LNCAP (cell line): ENCODE results near the gene ANKRD44.

Experiments
- CTCF ChIP-seq: fragments of 450-650 bp; IDR thresholded peaks from 2 replicates; pipeline ENCODE4 v1.5.1; 2017; ENCODE audit warnings: mild to moderate bottlenecking

The ANKRD44 gene

GRCh38 chr2:197274349-197274748 lies 36.2 kb downstream of the ANKRD44 start:
- TF ChIP-seq CTCF: no peak

- no peak for TF ChIP-seq CTCF
These were observed 37.1 kb downstream of the ANKRD44 start for GRCh38 chr2:197273485-197273884.

GRCh38 chr2:197270601-197271000 lies 40.0 kb downstream of the ANKRD44 start:
- no peak for TF ChIP-seq CTCF

GRCh38 chr2:197269815-197270214 lies 40.8 kb downstream of the ANKRD44 start:
- TF ChIP-seq CTCF: no peak

GRCh38 chr2:197268786-197269584 lies 41.6 kb downstream of the ANKRD44 start:
- TF ChIP-seq CTCF: no peak

GRCh38 chr2:197266477-197266876 lies 44.1 kb downstream of the ANKRD44 start:
- TF ChIP-seq CTCF: no peak

- no peak for TF ChIP-seq CTCF
These were observed 44.7 kb downstream of the ANKRD44 start for GRCh38 chr2:197265924-197266323.

GRCh38 chr2:197265036-197265435 lies 45.5 kb downstream of the ANKRD44 start:
- no peak for TF ChIP-seq CTCF
